ENCODE data around the gene SFXN5. TPM values are rescaled to one million over a fixed set of nuclear protein-coding genes. Genes with fewer than 3 reads are reported as not detected.
"Not testable (repeated sequence)": the region's sequence is repeated elsewhere in the genome, so short reads cannot be mapped to it uniquely, and the experiment has no call there.

Gene SFXN5, protein sequence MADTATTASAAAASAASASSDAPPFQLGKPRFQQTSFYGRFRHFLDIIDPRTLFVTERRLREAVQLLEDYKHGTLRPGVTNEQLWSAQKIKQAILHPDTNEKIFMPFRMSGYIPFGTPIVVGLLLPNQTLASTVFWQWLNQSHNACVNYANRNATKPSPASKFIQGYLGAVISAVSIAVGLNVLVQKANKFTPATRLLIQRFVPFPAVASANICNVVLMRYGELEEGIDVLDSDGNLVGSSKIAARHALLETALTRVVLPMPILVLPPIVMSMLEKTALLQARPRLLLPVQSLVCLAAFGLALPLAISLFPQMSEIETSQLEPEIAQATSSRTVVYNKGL
- total RNA-seq (2014; rRNA removed; shearing (Covaris generic)): 19.4 and 23.9 TPM in 2 replicates

DNA sequence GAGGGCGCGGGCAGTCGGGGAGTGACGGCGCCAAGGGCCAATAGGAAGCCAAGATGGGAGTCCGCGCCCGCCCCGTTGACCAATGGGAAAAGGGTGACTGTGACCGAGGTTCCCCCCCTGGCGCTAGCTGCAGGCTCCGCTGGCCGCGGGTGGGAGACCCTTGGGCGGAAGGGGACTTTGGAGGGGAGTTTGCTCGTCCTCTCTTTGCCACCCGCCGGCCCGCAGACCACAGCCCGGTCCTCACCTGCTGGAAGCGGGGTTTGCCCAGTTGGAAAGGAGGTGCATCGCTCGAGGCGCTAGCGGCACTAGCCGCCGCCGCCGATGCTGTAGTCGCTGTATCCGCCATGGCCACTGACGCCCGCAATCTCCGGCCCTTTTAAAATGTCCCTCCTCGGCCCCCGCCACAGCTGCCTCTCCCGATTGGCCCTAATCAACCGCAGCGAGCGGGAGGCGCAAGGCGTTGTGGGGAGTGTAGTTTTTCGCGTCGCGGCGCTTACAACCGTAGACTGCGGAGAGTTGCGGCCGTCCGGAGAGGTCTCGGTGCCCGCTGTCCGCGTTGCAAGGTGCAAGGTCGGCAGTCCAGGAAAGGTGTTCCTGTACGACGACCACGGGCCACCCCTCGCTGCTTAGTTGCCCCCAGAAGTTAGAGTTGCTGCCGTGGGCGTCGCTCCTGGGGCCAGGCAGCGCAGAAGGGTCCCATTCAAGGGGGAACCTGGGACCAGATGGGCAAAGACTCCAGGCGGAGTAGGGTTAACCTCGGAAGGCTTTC is at the start of gene SFXN5:
SFXN5 (minus strand) TSS at position 353 of the 769 bp plus-strand sequence; CDS start at position 346, 7 bp downstream.
- Histone ChIP-seq H3K36me3 (replicated peaks; ENCODE audit: control insufficient read depth, insufficient read depth, low read length) (no peaks in the 10 kb centered on the region; the same call in 1 of the 2 replicates), H3K27me3 (ENCODE audit: control insufficient read depth, insufficient read depth, low read length) (no peaks in the 10 kb centered on the region), H3K4me3 (ENCODE audit: insufficient read depth, low read depth, low read length) (peak within 1 kb of the TSS; percentile 94)
- DNase-seq: peak; percentile 100

DNA sequence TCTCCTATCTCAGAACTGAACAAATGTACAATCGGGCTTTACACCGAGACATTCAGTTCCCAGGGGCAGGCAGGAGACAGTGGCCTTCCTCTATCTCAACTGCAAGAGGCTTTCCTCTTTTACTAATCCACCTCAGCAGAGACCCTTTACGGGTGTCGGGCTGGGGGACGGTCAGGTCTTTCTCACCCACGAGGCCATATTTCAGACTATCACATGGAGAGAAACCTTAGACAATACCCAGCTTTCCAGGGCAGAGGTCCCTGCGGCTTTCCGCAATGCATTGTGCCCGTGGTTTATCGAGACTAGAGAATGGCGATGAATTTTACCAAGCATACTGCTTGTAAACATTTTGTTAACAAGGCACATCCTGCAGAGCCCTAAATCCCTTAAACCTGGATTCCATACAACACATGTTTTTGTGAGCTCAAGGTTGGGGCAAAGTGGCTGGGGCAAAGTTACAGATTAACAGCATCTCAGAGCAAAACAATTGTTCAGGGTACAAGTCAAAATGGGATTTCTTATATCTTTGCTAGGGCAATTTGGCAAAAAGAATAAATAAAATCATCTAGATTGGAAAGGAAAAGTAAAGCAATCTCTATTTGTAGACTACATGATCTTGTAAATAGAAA is 48.2 kb upstream of the SFXN5 start:
- H3K27me3 ChIP-seq (ENCODE audit: control insufficient read depth, insufficient read depth, low read length); H3K4me3 ChIP-seq (ENCODE audit: insufficient read depth, low read depth, low read length); DNase-seq; H3K36me3 ChIP-seq (replicated peaks; ENCODE audit: control insufficient read depth, insufficient read depth, low read length): not testable (repeated sequence)

DNA sequence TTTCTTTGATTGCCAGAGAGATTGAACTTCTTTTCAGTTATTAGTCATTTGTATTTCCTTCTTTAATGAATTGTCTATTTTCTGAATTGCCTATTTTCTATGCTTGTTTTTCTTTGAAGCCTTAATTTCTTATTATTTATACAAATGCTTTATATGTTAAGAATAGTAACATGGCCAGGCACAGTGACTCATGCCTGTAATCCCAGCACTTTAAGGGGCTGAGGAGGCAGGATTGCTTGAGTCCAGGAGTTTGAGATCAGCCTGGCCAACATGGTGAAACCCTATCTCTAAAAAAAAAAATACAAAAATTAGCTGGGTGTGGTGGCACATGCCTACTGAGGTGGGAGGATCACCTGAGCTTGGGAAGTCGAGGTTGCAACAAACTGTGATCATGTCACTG is 45.9 kb upstream of the SFXN5 start:
- no peaks in the 10 kb centered on the region for H3K36me3 ChIP-seq (replicated peaks; ENCODE audit: control insufficient read depth, insufficient read depth, low read length)

DNA sequence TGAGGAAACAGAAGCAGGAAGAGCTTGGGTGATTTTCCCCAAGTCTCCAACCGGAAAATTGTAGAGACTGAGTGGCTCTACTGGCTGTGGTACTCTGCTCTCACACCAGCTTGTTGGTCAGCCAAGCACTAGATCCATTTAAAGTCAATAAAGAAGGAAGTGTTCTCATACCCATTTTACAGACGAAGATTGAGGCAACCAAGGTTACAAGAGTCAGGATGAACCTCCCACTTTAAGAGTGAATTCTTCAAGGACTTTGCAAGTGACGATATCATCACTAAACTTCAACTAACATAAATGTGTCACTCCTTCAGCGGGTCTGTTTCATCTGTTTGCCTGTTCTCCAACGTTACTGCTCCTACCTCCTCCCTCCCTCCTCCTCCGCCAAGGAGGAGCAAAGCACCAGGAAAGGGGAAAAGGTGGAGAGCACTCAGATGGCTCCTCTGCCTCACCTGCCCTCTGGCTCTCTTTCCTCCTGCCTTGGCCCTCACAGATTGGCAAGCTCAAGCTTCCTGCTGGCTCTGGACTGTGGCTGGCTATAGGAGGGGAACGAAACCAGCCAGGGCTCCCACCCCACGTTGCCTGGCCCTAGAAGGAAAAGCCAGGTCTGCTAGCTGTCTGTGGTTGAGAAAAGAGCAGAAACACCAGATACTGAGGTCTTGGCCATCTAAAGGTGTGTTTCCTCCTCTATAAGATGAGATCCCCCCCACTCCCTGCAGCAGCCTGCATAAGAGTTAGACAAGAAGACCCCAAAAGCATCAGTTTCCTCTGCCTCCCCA is 44.9 kb upstream of the SFXN5 start:
- Histone ChIP-seq H3K27me3 (ENCODE audit: control insufficient read depth, insufficient read depth, low read length) (no peaks in the 10 kb centered on the region; the same call in 1 of the 2 replicates), H3K4me3 (ENCODE audit: insufficient read depth, low read depth, low read length) (no peak overlapping the region), H3K36me3 (replicated peaks; ENCODE audit: control insufficient read depth, insufficient read depth, low read length) (no peaks in the 10 kb centered on the region)
- no peak for DNase-seq

More for the DNA sequence above, 45.9 kb upstream of the SFXN5 start:
- no peak overlapping the region for H3K4me3 ChIP-seq (ENCODE audit: insufficient read depth, low read depth, low read length)
- DNase-seq: no peak
- H3K27me3 ChIP-seq (ENCODE audit: control insufficient read depth, insufficient read depth, low read length): no peaks in the 10 kb centered on the region; the same call in 1 of the 2 replicates

DNA sequence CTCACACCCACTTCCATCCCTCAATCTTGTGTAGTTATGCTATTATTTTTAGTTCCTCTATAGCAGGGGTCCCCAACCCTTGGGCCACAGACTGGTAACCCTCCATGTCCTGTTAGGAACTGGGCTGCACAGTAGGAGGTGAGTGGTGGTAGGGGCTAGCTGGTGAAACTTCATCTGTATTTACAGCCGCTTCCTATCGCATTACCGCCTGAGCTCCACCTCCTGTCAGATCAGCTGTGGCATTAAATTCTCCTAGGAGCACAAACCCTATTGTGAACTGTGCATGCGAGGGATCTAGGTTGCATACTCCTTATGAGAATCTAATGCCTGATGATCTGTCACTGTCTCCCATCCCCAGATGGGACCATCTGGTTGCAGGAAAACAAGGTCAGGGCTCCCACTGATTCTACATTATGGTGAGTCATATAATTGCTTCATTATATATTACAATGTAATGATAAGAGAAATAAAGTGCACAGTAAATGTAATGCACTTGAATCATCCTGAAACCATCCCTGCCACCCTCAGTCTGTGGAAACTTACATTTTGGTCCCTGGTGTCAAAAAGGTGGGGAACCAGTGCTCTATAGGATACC is 42.9 kb upstream of the SFXN5 start:
- no peak for DNase-seq
- Histone ChIP-seq H3K27me3 (ENCODE audit: control insufficient read depth, insufficient read depth, low read length) (no peaks in the 10 kb centered on the region; the same call in 1 of the 2 replicates), H3K4me3 (ENCODE audit: insufficient read depth, low read depth, low read length) (no peak overlapping the region), H3K36me3 (replicated peaks; ENCODE audit: control insufficient read depth, insufficient read depth, low read length) (no peaks in the 10 kb centered on the region)

DNA sequence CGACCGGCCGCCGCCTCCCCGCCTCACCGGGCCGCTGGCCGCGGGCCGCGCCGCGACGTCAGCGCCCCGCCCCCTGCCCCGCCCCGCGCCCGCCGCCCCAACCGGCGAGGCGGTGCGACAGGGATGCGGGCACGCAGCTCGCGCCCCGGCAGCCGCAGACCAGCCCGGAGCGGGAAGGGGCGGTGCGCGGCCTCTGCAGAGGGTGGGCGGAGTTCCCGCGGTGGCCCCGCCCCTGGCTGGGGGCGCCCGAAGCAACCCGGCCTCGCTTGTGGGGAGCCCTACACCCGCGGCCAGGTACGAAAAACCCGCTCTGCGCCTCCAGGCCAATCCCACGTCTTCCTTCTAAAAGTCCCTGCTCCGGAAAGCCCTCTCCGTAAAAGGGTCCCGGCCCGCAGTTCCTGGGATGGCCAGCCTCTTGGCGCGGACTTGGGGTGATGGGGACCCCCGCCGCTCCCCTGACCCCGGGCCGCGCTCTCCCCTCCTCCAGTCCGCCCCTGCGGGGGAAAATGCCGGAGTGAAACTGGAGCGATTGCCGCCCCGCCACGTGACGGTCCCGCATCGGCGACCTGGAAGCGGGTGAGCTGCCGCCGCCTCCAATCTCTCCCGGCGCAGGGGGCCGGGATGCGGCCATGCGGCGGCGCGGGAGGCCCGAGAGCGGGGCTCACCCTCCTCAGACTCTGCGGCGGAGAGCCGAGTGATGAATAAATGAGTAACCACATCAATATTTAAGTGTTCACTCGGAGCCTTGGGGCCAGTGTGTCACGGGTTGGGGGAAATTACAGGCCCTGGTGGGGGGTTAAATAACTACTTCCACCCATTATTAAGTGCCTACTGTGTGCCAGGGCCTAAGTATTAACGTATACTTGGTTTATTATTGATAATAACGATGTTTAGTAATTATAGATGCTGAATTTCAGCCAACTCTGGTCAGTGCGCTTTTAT is 41.7 kb upstream of the SFXN5 start, which contains the start of gene RAB11FIP5:
RAB11FIP5 (minus strand) TSS at position 36 of the 942 bp plus-strand sequence. CDS start 171 bp downstream, outside the sequence.
- DNase-seq: peak; percentile 97
- peak within 1 kb of the TSS; percentile 81 for H3K4me3 ChIP-seq (ENCODE audit: insufficient read depth, low read depth, low read length)
- H3K27me3 ChIP-seq (ENCODE audit: control insufficient read depth, insufficient read depth, low read length): no peaks in the 10 kb centered on the region; the same call in 1 of the 2 replicates
- no peaks in the 10 kb centered on the region for H3K36me3 ChIP-seq (replicated peaks; ENCODE audit: control insufficient read depth, insufficient read depth, low read length)

DNA sequence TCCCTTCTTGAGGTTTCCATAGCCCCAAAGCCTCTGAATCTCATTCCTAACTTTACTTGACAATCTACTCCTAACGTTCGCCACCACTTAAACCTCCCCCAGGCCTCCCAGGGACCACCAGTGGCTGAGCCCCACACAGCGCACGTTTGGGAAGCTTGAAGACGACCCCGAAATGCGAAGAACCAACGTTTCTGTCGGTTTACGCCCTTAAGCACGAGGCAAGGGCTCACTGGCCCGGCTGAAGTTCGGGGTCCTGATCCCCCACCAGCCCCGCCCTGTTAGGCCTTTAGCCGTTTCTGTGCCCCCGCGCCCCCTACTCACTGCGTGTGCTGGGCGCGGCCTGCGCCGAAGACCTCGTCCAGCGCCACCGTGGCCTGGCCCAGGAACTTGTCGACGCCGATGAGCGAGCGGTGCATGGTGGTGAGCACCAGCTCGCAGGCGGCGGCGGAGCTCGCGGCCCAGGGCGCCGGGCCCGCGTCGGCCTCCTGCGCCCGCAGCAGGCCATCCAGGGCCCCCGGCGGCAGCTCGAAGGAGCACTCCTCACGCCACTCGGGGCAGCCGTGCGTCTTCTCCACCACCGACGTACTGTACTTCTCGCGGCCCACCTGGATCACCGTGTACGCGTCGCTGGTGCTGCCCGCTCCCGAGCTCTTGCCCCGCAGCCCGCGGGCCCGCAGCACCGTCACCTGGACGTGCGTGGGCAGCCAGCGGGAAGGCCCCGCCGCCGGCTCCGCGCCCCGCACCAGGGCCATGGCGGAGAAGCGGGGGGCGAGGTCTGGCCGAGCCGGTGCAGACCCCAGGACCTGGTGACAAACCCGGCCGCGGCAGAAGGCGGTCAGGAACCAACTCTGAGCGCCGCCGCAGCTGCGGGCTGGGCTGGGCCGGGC is 40.8 kb upstream of the SFXN5 start:
- Histone ChIP-seq H3K36me3 (replicated peaks; ENCODE audit: control insufficient read depth, insufficient read depth, low read length) (no peaks in the 10 kb centered on the region), H3K4me3 (ENCODE audit: insufficient read depth, low read depth, low read length) (peak overlapping the region; percentile 81), H3K27me3 (ENCODE audit: control insufficient read depth, insufficient read depth, low read length) (no peaks in the 10 kb centered on the region; the same call in 1 of the 2 replicates)
- peak; percentile 77 for DNase-seq

DNA sequence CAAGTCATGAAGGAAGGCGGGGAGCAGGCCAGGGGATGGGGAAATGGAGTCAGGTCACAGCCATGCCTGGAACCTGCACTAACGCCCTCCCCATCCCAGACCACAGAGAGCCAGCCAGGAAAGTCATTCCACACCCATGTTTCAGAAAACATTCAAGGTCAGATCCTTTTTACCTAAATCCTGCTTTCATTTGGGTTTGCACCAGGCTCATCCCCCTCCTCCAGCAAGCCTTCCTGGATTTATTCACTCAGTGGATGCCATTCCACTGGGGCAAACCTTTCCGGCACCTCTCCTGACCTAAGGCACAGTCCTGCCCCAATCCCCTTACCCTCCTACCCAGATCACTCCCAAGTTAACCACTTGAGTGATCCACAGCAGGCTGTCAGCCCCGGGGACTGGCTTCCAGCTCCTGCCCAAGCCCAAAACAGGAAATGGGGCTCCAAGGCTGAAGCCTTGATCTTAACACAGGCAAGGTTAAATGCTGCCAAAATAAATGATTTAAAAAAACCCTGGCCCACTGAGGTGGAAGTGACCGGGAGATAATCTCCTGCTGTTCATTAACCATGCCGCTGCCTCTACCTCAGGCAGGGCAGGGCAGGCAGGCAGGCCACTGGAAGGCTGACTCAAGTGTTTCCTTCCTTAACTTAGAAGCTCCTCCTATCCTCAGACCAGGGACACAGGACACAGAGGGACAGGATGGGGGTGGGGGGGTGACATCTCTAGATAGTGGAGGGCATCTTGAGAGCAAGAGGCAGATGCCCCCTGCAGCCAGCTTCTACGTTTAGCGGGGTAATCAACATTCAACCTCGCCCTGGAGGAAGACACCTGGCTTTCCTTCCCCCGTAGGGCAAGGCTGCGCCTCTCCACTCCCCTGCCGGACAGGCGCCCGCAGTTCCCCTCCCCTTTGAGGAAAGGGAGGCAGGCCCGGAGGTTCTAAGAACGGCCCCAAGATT is 39.8 kb upstream of the SFXN5 start:
- peak; percentile 85 for DNase-seq
- Histone ChIP-seq H3K4me3 (ENCODE audit: insufficient read depth, low read depth, low read length) (peak overlapping the region; percentile 81), H3K27me3 (ENCODE audit: control insufficient read depth, insufficient read depth, low read length) (no peaks in the 10 kb centered on the region; the same call in 1 of the 2 replicates), H3K36me3 (replicated peaks; ENCODE audit: control insufficient read depth, insufficient read depth, low read length) (no peaks in the 10 kb centered on the region)

DNA sequence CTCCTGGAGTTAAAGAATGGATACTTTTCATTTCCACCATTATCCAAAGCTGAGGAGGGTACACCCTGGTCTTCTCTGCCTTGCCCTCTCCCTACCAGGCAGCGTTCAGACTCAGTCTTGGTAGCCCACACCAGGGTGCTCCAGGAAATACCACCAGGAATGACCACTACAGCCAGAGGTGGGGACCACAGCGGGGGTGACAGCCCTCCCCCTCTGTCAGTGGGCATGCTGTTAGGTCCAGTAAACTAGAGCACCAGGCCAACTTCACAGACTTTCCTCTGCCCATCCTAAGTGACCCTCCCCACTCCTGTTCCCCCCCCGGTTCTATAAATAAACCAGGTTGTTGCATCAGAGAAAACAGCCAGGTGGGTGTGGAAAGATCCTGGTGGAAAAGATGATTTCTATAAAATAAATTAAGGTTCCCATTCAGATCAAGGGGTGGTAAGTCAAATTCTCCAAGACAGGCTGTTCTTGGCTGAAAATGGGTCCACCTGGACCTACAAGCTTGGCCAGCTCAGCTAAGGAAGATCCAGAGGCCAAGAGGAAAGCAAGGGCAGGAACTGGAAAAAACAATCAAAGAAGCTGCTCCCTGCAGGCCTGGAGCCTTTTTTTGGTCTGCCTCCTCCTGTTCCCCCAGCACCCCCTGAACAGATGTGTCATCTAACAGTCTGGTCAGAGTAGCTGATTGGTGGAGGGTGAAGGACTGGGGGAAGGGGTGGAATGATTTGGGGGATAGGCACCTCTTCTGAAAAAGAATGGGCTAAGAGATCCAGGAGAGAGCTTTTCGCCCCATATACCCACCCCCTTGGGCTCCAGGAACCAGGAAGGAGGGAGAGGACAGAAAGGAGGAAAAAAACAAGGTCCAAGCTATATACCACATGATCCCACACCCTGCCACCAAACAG is 38.9 kb upstream of the SFXN5 start:
- DNase-seq: no peak
- Histone ChIP-seq H3K36me3 (replicated peaks; ENCODE audit: control insufficient read depth, insufficient read depth, low read length) (no peaks in the 10 kb centered on the region), H3K27me3 (ENCODE audit: control insufficient read depth, insufficient read depth, low read length) (no peaks in the 10 kb centered on the region; the same call in 1 of the 2 replicates), H3K4me3 (ENCODE audit: insufficient read depth, low read depth, low read length) (no peak overlapping the region)

DNA sequence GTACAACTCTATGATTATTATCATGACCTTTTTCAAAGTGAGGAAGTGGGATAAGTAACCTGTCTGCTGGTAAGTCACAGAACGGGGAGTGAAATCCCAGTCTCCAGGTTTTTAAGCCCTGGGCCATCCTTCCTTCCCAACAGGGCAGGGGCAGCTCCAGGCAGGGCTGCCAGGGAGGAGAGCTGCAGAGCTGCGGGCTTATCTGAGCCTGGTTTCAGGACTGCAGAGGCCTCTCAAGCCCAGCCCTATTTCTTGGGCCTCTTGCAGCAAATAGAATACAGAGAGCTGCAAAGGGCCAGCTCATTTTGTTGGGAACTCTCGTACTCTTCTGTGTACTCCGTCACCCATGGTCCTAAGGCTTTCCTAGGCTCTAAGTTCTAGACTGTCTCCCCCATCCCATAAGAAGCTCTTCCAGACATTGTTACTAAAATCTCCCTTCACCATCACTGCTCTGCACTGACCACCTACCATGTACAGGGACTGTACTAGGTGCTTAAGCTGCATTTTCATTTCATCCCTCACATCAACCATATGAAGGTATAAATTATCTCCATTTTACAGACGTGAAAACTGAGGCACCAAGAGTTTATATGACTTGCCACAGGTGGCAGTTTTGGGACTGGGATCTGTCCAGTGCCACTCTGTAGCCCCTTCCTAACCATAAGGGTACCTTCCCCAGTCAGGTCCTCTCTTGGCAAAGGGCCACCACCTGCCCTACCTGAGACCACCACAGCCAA is 38.1 kb upstream of the SFXN5 start:
- DNase-seq: no peak
- Histone ChIP-seq H3K36me3 (replicated peaks; ENCODE audit: control insufficient read depth, insufficient read depth, low read length) (no peaks in the 10 kb centered on the region), H3K4me3 (ENCODE audit: insufficient read depth, low read depth, low read length) (no peak overlapping the region), H3K27me3 (ENCODE audit: control insufficient read depth, insufficient read depth, low read length) (no peaks in the 10 kb centered on the region)
